ENCODE data around the gene TGFB1. TPM values are rescaled to one million over a fixed set of nuclear protein-coding genes. Genes with fewer than 3 reads are reported as not detected.

TGFB1 gene
- total RNA-seq, 1 experiment from 2014 or later, result 10.4 TPM

DNA sequence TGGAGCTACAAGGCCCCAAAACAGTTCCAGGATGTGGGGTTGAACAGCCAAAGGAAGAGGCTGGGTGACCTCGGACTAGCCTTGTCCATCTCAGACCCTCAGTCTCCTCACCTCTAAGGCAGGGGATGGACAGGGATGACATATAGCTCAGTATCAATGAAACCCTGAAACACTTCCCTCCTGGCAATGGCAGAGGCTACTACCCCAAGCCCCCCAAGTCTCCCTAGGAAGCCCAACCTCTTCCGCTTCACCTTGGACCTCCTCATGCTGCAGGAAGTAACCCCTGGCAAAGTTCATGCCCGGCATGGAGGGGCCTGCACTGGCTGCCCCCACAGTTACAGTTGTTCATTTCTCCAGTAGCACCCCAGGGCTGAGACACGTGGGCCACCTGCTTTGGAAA is 33.2 kb downstream of the TGFB1 start (continued):
- TF ChIP-seq, protein P1, sequence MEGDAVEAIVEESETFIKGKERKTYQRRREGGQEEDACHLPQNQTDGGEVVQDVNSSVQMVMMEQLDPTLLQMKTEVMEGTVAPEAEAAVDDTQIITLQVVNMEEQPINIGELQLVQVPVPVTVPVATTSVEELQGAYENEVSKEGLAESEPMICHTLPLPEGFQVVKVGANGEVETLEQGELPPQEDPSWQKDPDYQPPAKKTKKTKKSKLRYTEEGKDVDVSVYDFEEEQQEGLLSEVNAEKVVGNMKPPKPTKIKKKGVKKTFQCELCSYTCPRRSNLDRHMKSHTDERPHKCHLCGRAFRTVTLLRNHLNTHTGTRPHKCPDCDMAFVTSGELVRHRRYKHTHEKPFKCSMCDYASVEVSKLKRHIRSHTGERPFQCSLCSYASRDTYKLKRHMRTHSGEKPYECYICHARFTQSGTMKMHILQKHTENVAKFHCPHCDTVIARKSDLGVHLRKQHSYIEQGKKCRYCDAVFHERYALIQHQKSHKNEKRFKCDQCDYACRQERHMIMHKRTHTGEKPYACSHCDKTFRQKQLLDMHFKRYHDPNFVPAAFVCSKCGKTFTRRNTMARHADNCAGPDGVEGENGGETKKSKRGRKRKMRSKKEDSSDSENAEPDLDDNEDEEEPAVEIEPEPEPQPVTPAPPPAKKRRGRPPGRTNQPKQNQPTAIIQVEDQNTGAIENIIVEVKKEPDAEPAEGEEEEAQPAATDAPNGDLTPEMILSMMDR (IDR thresholded peaks at IDR 0.05), result no peak
- TF ChIP-seq ZSCAN18 (CRISPR knock-in tag; IDR thresholded peaks at IDR 0.05) (no peak), ETV6 (CRISPR knock-in tag; IDR thresholded peaks at IDR 0.05) (no peak), SMAD3 (CRISPR knock-in tag; IDR thresholded peaks at IDR 0.05; ENCODE audit: borderline replicate concordance) (no peak), IRF2 (CRISPR knock-in tag; IDR thresholded peaks at IDR 0.05; ENCODE audit: borderline replicate concordance, low read depth) (no peak), CREB1 (CRISPR knock-in tag; IDR thresholded peaks at IDR 0.05) (no peak), USF1 (CRISPR knock-in tag; IDR thresholded peaks at IDR 0.05) (no peak)
- TF ChIP-seq, protein P2, sequence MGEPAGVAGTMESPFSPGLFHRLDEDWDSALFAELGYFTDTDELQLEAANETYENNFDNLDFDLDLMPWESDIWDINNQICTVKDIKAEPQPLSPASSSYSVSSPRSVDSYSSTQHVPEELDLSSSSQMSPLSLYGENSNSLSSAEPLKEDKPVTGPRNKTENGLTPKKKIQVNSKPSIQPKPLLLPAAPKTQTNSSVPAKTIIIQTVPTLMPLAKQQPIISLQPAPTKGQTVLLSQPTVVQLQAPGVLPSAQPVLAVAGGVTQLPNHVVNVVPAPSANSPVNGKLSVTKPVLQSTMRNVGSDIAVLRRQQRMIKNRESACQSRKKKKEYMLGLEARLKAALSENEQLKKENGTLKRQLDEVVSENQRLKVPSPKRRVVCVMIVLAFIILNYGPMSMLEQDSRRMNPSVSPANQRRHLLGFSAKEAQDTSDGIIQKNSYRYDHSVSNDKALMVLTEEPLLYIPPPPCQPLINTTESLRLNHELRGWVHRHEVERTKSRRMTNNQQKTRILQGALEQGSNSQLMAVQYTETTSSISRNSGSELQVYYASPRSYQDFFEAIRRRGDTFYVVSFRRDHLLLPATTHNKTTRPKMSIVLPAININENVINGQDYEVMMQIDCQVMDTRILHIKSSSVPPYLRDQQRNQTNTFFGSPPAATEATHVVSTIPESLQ (CRISPR knock-in tag; IDR thresholded peaks at IDR 0.05), result no peak

GRCh38 chr19:41320185-41320518 is 33.6 kb downstream of the TGFB1 start:
- Mint-ChIP-seq H3K4me3 (no peak overlapping the region), H3K4me1 (peaks cover 33% of the 10 kb centered on the region), H3K27ac (no peak overlapping the region), H3K9me3 (peaks cover 5% of the 10 kb centered on the region), H3K36me3 (peaks cover 31% of the 10 kb centered on the region), H3K27me3 (ENCODE audit: low read depth) (no peaks in the 10 kb centered on the region)
- ChIA-PET POLR2A (no interaction called here), CTCF (interaction anchor here (0.7 to 3.4 kb wide), 3 partner anchors 21 to 244 kb away, joined by 3 to 66 read pairs (median 3); partner anchors contain the start of gene TGFB1)
- DNase-seq (ENCODE audit: low spot score), result no peak
- no peak for ATAC-seq
- TF ChIP-seq FOXP1 (CRISPR knock-in tag; IDR thresholded peaks at IDR 0.05; ENCODE audit: borderline replicate concordance) (no peak), NFE2L1 (CRISPR knock-in tag; IDR thresholded peaks at IDR 0.05) (no peak), ZNF317 (CRISPR knock-in tag; IDR thresholded peaks at IDR 0.05; ENCODE audit: borderline replicate concordance, low read depth) (no peak), ZNF219 (CRISPR knock-in tag; IDR thresholded peaks at IDR 0.05; ENCODE audit: borderline replicate concordance) (no peak), ZNF263 (CRISPR knock-in tag; IDR thresholded peaks at IDR 0.05; ENCODE audit: low read depth) (no peak), IRF2 (CRISPR knock-in tag; IDR thresholded peaks at IDR 0.05; ENCODE audit: borderline replicate concordance, low read depth) (no peak), ZNF416 (CRISPR knock-in tag; IDR thresholded peaks at IDR 0.05) (no peak), ETV6 (CRISPR knock-in tag; IDR thresholded peaks at IDR 0.05) (no peak), NR3C1 (CRISPR knock-in tag; conservative IDR thresholded peaks at IDR 0.05; ENCODE audit: low read depth) (no peak), EMX1 (CRISPR knock-in tag; IDR thresholded peaks at IDR 0.05) (no peak), PRRX2 (CRISPR knock-in tag; IDR thresholded peaks at IDR 0.05) (no peak), NFYB (CRISPR knock-in tag; conservative IDR thresholded peaks at IDR 0.05; ENCODE audit: low read depth) (no peak), RELA (CRISPR knock-in tag; IDR thresholded peaks at IDR 0.05; ENCODE audit: borderline replicate concordance) (no peak), IRF1 (CRISPR knock-in tag; IDR thresholded peaks at IDR 0.05) (no peak), ATF1 (CRISPR knock-in tag; IDR thresholded peaks at IDR 0.05) (no peak), E2F1 (CRISPR knock-in tag; IDR thresholded peaks at IDR 0.05) (no peak), RORB (CRISPR knock-in tag; IDR thresholded peaks at IDR 0.05) (no peak)
- TF ChIP-seq, protein P3, sequence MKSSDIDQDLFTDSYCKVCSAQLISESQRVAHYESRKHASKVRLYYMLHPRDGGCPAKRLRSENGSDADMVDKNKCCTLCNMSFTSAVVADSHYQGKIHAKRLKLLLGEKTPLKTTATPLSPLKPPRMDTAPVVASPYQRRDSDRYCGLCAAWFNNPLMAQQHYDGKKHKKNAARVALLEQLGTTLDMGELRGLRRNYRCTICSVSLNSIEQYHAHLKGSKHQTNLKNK (CRISPR knock-in tag; IDR thresholded peaks at IDR 0.05), result no peak
- TF ChIP-seq, protein P4, sequence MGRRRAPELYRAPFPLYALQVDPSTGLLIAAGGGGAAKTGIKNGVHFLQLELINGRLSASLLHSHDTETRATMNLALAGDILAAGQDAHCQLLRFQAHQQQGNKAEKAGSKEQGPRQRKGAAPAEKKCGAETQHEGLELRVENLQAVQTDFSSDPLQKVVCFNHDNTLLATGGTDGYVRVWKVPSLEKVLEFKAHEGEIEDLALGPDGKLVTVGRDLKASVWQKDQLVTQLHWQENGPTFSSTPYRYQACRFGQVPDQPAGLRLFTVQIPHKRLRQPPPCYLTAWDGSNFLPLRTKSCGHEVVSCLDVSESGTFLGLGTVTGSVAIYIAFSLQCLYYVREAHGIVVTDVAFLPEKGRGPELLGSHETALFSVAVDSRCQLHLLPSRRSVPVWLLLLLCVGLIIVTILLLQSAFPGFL (CRISPR knock-in tag; IDR thresholded peaks at IDR 0.05; ENCODE audit: borderline replicate concordance), result no peak
